NCI-H774 (cell line): Measurements from ENCODE around the gene CD244.
"Not testable (repeated sequence)": the region's sequence is repeated elsewhere in the genome, so short reads cannot be mapped to it uniquely, and the experiment has no call there.

Experiments
- DNase-seq: peaks from one replicate; lab custom pipeline; 2025; lab: John Stamatoyannopoulos, UW

CD244 gene

DNA sequence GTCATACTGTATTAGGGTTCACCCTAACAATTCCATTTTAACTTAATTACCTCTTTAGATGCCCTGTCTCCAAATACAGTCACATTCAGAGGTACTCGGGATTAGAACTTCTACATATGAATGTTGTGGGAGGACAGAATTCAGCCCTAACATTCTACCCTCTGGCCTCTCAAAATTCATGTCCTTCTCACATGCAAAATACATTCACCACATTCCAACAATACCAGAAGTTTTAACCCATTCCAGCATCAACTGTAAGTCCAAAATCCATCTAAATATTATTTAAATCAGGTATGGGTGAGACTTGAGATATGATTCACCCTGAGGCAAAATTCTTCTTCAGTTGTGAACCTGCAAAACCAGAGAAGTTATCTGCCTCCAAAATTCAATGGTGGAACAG lies 52.2 kb downstream of the CD244 start:
- DNase-seq = no peak

DNA sequence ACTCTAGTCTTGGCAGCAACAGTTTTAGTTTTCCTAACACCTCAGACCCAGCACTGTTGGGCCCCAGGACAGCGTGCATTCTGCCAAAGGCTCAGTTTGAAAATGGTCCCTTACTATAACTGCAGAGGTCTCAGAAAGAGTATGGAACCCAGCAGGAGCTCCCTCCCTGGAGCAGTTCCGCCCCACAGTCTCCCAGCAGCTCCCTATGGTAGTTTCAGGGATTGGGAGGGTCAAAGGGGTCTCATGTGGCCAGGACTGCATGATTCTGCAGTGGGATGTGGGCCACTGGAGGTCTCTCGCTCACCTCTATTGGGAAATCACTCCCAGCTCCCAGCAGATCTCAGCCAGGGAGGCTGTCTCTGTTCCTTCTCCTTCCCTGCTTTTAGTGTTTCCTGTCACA lies 54.4 kb downstream of the CD244 start:
- DNase-seq = no peak

DNA sequence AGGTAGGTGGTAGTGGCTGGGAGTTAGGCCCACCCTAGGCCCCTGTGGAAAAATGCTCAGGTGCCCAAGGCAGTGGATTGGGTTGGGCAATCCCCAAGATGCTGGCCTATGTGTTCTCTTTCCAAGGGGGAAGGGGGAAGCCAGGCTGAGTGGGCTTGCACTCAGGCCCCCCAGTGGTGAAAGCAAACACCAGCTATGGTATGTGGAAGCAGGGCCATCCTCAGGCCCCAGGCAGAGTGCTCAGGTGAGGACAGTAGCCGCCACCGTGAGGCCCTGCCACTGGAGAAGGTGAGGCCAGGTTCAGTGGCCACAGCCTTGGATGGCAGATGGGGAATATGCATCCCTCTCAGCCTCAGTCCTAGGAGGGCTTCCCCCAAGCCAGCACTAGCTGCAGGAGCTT lies 54.9 kb downstream of the CD244 start:
- no peak for DNase-seq

DNA sequence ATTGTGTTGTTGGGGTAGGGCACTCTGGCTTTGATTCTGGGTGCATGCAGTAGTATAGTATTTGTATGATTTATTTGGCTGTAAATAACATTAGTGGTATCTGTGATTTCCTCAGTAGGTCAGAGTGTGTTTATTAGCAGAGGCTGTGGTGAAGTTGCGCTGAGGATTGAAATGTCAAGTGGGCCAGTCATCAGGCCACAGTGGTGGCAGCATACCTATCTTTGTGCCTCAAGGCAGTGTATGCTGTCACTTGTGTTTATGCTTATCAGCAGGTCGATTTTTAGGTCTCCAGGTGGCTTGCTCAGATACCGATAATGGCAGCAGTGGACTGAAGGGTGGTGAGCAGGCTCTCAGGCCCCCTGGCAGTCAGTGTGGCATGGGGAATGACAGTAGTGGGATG lies 55.4 kb downstream of the CD244 start:
- DNase-seq = no peak

DNA sequence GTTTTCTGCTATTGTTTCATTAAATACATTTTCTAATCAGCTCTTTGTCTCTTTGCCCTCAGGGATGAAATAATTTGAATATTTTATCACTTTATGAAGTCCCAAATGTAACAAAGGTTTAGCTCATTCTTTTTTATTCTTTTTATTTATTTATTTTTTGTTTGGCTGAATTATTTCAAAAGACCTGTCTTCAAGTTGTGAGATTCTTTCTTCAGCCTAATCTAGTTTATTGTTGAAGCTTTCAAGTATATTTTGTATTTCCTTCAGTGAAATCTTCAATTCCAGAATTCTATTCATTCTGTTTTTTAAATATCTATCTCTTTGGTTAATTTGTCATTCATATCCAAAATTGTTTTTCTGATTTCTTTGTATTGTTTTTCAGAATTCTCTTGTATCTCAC lies 55.9 kb downstream of the CD244 start:
- DNase-seq = no peak

DNA sequence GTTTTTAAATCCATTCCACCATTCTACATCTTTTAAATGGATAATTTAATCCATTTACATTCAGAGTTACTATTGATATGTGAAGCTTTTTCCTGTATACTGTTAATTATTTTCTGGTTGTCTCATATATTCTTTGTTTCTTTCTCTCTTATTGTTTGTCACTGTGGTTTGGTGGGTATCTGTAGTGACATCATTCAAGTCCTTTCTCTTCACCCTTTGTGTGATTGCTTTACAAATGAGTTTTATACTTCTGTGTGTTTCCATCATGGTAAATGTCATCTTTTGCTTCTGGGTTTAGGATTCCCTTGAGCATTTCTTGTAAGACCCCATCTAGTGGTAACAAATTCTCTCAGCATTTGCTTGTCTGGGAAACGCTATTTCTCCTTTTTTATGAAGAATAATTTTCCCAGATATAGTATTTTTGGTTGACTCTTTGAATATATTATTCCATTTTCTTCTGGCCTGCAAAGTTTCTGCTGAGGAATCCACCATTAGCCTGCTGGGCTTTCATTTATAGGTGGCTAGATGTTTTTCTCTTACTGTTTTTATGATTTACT lies 56.5 kb downstream of the CD244 start:
- DNase-seq = no peak

DNA sequence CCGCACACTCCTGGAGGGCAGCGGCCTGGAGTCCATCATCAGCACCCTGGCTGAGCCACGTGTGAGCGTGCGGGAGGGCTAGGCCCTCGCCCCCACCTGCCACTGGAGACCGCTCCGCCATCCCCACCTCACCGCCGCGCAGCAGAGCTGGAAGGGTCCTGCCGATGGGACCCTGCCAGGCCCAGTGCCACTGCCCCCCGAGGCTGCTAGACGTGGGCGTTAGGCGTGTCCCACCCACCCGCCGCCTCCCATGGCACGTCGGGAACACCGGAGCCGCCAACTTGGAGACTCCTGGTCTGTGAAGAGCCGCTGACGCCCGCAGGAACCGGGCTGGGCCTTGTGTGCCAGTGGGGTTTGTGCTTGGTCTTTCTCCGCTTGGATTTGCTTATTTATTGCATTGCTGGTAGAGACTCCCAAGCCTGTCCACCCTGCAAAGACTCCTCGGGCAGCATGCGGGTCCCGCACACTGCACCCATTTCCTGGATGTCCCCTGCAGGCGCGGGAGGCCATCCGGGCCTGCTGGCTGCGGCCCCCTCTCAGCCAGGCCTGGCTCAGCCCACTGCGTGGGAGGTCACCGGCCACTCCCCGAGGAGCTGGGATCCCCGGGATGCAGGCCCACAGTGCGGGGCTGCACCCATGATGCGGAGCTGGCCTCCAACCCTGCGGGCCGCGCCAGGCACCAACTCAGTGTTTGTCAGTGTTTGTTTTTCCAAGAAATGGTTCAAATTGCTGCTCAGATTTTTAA lies 60.7 kb downstream of the CD244 start:
- no peak for DNase-seq

DNA sequence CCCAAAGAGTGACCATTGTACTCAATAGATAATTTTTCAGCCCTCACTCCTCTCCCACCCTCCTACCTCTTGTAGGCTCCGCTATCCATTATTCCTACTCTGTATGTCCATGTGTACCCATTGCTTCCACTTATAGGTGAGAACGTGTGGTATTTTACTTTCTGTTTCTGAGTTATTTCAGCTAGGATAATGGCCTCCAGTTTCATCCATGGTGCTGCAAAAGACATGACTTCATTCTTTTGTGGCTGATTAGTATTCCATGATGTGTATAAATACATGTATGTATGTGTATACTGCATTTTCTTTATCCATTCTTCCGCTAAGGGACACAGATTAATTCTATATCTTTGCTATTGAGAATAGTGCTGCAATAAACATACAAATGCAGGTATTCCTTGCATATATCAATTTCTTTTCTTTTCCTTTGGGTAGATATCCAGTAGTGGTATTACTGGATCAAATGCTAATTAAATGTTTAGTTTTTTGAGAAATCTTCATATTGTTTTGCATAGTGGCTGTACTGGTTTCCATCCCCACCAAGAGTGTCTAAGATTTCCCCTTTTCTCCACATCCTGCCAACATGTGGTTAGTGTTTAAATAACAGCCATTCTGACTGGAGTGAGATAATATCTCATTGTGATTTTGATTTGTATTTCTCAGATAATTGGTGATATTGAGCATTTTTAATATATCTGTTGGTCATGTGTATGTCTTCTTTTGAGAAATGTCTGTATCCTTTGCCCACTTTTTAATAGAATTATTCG lies 61.9 kb downstream of the CD244 start:
- DNase-seq = no peak

DNA sequence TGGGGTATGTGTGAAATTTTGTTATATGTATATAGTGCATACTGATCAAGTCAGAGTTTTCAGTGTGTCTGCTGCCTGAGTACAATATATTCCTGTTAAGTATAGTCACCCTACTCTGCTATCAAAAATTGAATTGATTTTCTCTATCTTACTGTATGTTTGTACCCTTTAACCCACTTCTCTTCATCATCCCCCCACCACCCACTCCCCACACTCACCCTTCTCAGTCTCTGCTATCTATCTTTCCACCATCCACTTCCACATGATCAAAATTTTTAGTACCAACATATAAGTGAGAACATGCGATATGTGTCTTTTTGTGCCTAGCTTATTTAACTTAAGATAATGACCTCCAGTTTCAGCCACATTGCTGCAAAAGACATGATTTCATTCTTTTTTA lies 62.5 kb downstream of the CD244 start:
- no peak for DNase-seq

DNA sequence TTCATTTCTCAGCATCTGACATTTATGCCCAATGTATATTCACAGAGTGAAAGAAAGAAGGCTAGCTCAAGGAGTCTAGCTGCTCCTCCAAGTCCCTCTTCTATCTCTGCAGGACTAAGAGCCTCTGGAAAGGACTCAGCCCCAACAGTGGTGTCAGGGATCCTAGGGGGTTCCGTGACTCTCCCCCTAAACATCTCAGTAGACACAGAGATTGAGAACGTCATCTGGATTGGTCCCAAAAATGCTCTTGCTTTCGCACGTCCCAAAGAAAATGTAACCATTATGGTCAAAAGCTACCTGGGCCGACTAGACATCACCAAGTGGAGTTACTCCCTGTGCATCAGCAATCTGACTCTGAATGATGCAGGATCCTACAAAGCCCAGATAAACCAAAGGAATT lies 63.0 kb downstream of the CD244 start:
- no peak for DNase-seq

DNA sequence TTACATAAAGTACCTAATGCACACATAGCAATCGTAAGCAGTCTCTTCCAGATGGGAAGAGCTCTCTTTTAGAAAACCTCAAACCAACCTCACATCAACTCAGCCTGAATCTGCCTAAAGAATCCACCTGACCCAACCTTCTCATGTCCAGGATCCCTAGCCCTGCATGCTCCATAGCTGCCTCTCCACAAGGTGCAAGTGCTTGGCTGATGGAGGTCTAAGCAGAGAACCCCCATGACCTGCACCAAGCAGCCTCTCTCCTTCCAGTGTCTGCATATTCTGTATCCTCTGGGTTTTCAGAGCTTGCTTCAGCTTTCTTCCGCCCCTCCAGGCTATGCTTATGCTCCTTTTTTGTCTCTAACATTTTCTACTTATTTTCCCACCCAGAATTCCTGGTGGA lies 64.2 kb downstream of the CD244 start:
- DNase-seq = no peak

DNA sequence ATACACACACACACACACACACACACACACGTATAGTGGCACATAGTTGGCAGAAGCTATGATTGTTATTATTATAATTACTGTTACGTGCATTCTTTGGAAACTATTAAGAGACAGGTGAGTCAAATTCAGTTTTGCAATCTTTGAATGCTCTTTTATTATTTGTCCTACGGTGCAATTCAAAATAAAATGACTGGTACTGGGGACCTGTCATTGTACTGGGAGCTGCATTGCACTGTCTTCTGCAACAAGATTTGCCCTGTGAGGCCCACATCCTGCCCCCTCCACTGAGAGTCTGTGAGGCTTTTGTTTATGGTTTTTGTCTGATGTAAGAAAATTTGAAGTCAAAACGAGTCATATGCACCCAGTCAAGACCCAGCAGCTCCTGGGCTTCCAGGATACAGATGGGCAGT lies 64.8 kb downstream of the CD244 start:
- DNase-seq = no peak

DNA sequence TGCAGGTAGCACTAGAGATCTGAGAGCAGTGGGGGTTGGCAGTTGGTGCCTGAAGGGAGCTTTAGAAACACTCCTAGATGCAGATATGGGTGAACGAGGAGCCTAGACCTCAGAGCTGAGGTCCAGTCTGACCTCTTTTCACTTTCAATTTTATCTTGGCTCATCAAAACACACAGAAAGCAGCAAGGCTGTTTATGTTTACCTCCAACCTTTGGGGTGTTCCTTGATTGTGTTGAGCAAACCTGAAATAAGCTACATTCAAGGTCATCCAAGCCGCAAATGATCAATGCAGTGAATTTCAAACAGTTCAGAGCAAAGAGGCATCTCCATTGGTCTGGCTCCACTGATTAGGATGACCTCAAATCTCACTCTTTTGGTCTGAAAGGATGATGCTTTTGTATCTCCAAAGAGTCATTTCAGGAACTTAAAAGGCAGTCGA lies 65.4 kb downstream of the CD244 start:
- no peak for DNase-seq

DNA sequence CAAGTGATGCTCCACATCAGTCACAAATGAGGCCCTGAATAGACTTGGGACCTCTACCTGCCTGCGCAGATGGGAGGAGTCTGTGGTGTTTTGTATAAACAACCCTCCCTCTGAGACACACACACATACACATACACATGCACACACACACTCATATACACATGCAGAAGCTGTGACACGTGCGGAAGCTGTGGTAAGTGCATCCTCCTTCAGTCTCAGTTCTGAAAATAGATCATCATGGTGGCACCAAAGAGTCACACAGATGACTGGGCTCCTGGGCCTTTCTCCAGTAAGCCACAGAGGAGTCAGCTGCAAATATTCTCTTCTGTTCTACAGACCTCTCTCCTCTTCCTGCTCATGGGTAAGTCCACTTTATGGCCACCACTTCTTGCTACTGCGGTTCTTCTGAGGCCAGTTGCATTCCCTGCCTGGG lies 66.7 kb downstream of the CD244 start, which contains the start of gene LY9:
Gene LY9, plus strand, starts transcription at position 224 of the 433 bp plus-strand sequence. Its CDS starts 14 bp downstream, at position 238.
- no peak for DNase-seq

DNA sequence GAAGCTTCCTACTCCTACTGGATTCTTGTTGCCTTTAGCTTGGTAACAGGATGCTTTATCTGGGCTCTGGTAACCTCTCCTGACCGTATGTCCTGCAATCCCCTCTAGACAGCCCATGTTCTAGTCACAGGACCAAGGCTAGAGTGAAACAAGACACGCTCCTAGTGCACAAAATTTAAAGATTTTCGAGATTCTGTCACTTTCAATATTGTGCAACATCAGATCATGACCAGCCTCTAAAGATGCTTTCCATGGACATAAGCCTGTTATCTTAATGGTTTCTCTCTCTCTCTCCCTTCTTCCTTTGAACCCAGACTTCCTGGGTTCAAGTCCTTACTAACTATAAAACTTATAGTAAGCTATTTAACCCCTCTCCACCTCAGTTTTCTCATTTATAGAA lies 68.3 kb downstream of the CD244 start:
- DNase-seq = no peak

DNA sequence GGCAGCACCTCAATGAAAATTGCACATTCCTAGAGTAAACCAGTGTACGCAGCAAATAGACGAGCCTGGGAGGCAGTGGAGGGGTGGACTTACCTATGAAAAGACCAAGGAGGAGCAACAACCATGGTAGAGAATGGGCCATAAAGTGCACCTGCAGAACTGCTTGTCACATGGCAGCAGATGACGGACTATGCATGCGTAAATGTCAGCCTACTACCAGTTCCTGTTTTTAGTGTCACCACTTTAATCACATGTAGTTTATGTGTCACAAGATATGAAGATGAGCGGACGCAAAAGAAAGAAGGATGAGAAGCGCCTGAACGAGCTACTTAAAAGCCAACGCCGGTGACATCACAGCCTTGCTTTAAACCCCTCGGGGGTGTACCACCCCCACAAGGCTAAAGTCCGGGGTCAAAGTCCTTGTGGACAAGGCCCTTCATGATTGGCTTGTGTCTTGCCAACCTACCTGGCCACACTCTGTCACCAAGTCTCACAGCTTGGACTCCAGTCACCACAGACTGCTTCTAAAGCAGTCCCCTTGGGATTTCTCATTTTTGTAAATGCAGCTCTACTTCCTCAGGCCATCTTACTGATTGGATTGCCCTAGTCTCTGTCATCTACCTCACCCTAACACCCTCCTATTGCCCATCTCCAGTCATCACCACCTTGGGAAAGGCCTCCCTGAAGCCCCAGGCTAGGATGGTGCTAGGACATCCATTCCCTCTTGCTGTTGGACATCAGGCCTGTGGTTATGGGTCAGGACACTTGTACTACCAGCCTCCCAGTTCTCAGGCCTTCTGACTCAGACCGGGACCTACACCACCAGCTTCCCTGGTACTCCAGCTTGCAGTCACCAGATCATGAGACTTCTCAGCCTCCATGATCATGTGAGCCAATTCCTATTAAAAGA lies 72.7 kb downstream of the CD244 start:
- DNase-seq = no peak

DNA sequence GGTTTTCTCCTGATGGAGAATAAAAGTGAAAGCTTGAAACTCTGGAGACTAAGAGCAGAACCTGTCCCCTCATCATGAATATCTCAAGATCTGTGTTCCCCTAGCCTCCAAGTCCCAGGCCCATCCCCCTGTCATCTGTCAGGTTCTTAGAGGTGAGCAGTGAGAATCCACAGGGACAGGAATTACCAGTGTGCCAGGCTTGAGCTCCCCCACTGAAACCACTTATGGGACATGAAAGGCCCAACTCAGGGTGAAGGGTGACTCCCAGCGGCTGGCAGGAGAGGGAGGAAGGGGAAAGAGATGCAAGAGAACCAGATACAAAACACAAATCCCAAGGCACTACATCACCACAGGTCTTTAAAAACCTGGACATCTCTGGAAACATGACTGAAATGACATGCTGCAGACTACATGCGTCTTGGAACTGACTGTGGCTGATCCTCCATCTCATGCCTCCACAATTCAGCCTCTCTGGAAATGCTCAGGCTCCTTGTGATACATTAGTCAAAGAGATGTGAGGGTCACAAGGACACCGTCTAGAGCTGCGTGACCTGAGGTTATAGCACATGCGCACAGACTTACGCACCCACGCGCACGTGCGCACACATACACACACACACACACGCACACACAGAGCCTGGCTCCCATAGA lies 73.5 kb downstream of the CD244 start:
- no peak for DNase-seq

DNA sequence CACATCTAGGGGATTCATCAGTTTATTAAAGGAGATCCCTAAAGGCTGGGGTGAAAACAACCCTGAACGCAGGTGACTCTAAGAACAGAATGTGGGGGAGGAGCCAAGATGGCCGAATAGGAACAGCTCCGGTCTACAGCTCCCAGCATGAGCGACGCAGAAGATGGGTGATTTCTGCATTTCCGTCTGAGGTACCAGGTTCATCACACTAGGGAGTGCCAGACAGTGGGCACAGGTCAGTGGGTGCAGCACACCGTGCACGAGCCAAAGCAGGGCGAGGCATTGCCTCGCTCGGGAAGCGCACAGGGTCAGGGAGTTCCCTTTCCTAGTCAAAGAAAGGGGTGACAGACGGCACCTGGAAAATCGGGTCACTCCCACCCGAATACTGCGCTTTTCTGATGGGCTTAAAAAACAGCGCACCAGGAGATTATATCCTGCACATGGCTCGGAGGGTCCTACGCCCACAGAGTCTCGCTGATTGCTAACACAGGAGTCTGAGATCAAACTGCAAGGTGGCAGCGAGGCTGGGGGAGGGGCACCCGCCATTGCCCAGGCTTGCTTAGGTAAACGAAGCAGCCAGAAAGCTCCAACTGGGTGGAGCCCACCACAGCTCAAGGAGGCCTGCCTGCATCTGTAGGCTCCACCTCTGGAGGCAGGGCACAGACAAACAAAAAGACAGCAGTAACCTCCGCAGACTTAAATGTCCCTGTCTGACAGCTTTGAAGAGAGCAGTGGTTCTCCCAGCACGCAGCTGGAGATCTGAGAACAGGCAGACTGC lies 79.5 kb downstream of the CD244 start:
- not testable (repeated sequence) for DNase-seq

DNA sequence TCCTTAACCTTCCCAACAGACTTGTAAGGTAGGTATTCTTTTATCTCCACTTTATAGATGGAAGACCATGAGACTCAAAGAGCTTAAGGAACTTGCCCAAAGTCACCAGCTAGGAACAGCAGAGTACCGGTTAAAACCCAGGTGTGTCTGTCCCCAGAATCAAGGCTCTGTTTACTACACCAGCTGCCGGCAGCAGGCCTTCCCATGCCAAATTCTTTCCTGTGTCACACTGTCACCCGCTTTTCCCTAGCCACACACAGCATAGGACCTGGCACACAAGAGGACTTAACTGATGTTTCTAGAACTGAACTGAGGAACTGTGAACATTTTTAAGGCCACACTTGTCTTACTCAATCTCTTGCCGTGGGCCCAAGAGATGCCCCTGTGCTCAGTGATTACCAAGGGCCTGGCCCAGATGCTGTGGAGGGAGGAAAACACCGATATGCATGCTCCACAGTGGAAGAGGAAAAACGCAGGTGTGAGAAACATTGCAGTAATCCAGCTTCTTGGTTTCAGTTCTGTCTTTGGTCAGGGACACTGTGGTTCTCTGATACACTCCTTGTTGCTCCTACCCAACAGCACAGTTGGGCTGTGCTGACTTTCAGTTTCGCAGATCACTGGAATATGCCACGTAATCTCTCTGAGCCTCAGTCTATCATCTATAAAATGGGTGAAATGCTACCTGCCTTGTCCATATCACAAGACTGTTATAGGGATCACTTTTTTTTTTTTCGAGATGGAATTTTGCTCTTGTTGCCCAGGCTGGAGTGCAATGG lies 80.6 kb downstream of the CD244 start:
- no peak for DNase-seq

DNA sequence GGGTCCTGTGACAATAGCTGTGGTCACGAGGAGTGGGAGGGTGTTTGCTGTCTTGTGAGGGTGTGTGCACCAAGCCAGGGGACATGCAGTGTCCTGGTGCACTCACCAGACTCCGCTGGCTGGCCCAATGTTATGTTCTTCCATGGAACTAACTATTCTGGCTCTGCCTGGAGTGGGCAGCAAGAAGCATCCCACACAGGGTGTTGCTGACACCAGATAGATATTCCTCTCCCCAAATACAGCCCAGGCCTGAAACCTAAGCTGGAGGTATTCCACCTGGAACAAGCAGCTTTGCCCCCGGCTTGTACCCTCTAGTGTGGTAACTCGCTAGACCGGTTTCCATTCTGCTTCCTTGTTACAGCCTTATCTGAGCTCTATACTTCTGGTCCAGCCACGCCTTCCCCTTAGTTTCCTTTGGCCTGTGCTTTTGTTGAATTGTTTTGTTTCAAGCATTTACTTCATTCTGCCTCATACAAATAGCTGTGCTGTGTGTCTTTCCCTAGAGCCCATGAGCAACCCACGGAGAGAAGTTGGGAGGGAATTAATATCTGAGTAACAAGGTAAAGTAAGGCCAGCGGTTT lies 81.4 kb downstream of the CD244 start:
- no peak for DNase-seq
